Smooth muscle cell (in vitro differentiated cells): Measurements from ENCODE around the gene ADK. TPM values are rescaled to one million over a fixed set of nuclear protein-coding genes. Genes with fewer than 3 reads are reported as not detected.

Source experiments
- DNase-seq: peaks from one replicate; lab custom pipeline; 2025; ENCODE audit not compliant: unreplicated experiment; lab: John Stamatoyannopoulos, UW
- H2AFZ ChIP-seq: fragments of 200-600 bp; sonication (generic); 2 replicates; pipeline ENCODE4 v1.6.0; 2016; ENCODE audit warnings: antibody characterized with exemption, low read depth, mild to moderate bottlenecking
- H3F3A ChIP-seq: fragments of 200-600 bp; sonication (generic); 2 replicates; pipeline ENCODE4 v1.6.0; 2017; ENCODE audit warnings: antibody characterized with exemption, low read depth
- H3K27ac ChIP-seq: fragments of 200-600 bp; sonication (generic); 2 replicates; pipeline ENCODE4 v1.5.1; 2016; ENCODE audit warnings: low read depth, mild to moderate bottlenecking
- H3K27me3 ChIP-seq: fragments of 200-600 bp; sonication (generic); 2 replicates; pipeline ENCODE4 v1.6.1; 2016; ENCODE audit warnings: low read depth, mild to moderate bottlenecking
- H3K36me3 ChIP-seq: fragments of 200-600 bp; sonication (generic); 2 replicates; pipeline ENCODE4 v1.5.1; 2016; ENCODE audit warnings: low read depth
- H3K4me1 ChIP-seq: fragments of 200-600 bp; sonication (generic); 2 replicates; pipeline ENCODE4 v1.5.1; 2016; ENCODE audit warnings: low read depth
- H3K4me2 ChIP-seq: fragments of 200-600 bp; sonication (generic); 2 replicates; pipeline ENCODE4 v1.6.0; 2016; ENCODE audit warnings: mild to moderate bottlenecking
- H3K4me3 ChIP-seq: fragments of 200-600 bp; sonication (generic); 2 replicates; pipeline ENCODE4 v1.5.1; 2016; ENCODE audit warnings: mild to moderate bottlenecking
- H3K79me2 ChIP-seq: fragments of 200-600 bp; sonication (generic); 2 replicates; pipeline ENCODE4 v1.6.0; 2016; ENCODE audit warnings: low read depth, mild to moderate bottlenecking
- H3K9ac ChIP-seq: fragments of 200-600 bp; sonication (generic); 2 replicates; pipeline ENCODE4 v1.6.0; 2016; ENCODE audit warnings: low read depth
- H3K9me3 ChIP-seq: fragments of 200-600 bp; sonication (generic); replicated peaks from 2 replicates; pipeline ENCODE4 v1.5.1; 2016; ENCODE audit warnings: low read depth
- H4K20me1 ChIP-seq: fragments of 200-600 bp; sonication (generic); 2 replicates; pipeline ENCODE4 v1.6.0; 2016; ENCODE audit warnings: low read depth
- CTCF ChIP-seq: fragments of 200-600 bp; sonication (generic); IDR thresholded peaks from 2 replicates; pipeline ENCODE4 v1.5.1; 2017; ENCODE audit warnings: borderline replicate concordance, mild to moderate bottlenecking, antibody characterized with exemption; ENCODE audit not compliant: insufficient read depth, poor library complexity, severe bottlenecking
- WGBS: methylation state at CpG from one replicate; pipeline ENCODE4 v1.1.7; 2016; ENCODE audit warnings: low lambda C conversion rate; 5-methylcytosine and 5-hydroxymethylcytosine counted together
- polyA plus RNA-seq: library from polyadenylated mRNA; unstranded; fragments of >200 nt; fragmentation: Nextera tagmentation; extraction: Ambion mirVana; gene quantifications from 2 replicates; pipeline ENCODE4 v1.2.1, GENCODE V29; 2016
- total RNA-seq: library from RNA; depleted of rRNA; stranded (reverse); fragments of >200 nt; gene quantifications from 2 replicates; pipeline ENCODE4 v1.2.3, GENCODE V29; 2014

ADK gene
- total and polyA plus RNA-seq, 2 experiments from 2014 or later = 19.4 to 25.1 TPM

GRCh38 chr10:74662635-74663034 lies 511.6 kb downstream of the ADK start:
- Histone ChIP-seq H4K20me1 (no peaks in the 10 kb centered on the region), H3K27me3 (no peaks in the 10 kb centered on the region), H3K36me3 (no peaks in the 10 kb centered on the region), H3K27ac (no peak overlapping the region), H3K9me3 (no peaks in the 10 kb centered on the region), H2AFZ (no peak overlapping the region), H3K4me3 (no peak overlapping the region), H3K4me1 (no peaks in the 10 kb centered on the region), H3K79me2 (no peaks in the 10 kb centered on the region), H3F3A (no peaks in the 10 kb centered on the region), H3K9ac (no peak overlapping the region), H3K4me2 (no peak overlapping the region)
- DNase-seq = no peak
- TF ChIP-seq CTCF = no peak
- 97% methylated on average over 3 of the region's 3 CpGs for WGBS

- no peaks in the 10 kb centered on the region for H3K27me3 ChIP-seq
- H2AFZ ChIP-seq = no peak overlapping the region
- H3K4me2 ChIP-seq = no peak overlapping the region
- 83% methylated on average over 3 of the region's 3 CpGs for WGBS
- H3K79me2 ChIP-seq = no peaks in the 10 kb centered on the region
- no peak overlapping the region for H3K9ac ChIP-seq
- no peaks in the 10 kb centered on the region for H3K9me3 ChIP-seq
- H3K36me3 ChIP-seq = no peaks in the 10 kb centered on the region
- no peaks in the 10 kb centered on the region for H3K4me1 ChIP-seq
- H4K20me1 ChIP-seq = no peaks in the 10 kb centered on the region
- H3F3A ChIP-seq = no peaks in the 10 kb centered on the region
- H3K27ac ChIP-seq = no peak overlapping the region
- no peak overlapping the region for H3K4me3 ChIP-seq
- no peak for DNase-seq
- no peak for TF ChIP-seq CTCF
Observed at GRCh38 chr10:74669210-74669609, 518.2 kb downstream of the ADK start.

GRCh38 chr10:74671716-74672115 lies 520.7 kb downstream of the ADK start:
- no peaks in the 10 kb centered on the region for H3F3A ChIP-seq
- H3K4me3 ChIP-seq = no peak overlapping the region
- no peaks in the 10 kb centered on the region for H3K36me3 ChIP-seq
- H3K9me3 ChIP-seq = no peaks in the 10 kb centered on the region
- H3K27ac ChIP-seq = no peak overlapping the region
- DNase-seq = no peak
- no peaks in the 10 kb centered on the region for H3K4me1 ChIP-seq
- H3K27me3 ChIP-seq = no peaks in the 10 kb centered on the region
- no peak overlapping the region for H3K4me2 ChIP-seq
- no peaks in the 10 kb centered on the region for H4K20me1 ChIP-seq
- WGBS = 65% methylated on average over 3 of the region's 3 CpGs
- no peak for TF ChIP-seq CTCF
- no peak overlapping the region for H2AFZ ChIP-seq
- H3K9ac ChIP-seq = no peak overlapping the region
- H3K79me2 ChIP-seq = no peaks in the 10 kb centered on the region

GRCh38 chr10:74672430-74673165 lies 521.6 kb downstream of the ADK start:
- Histone ChIP-seq H4K20me1 (no peaks in the 10 kb centered on the region), H3K79me2 (no peaks in the 10 kb centered on the region), H3K4me1 (no peaks in the 10 kb centered on the region), H3K4me2 (no peak overlapping the region), H3F3A (no peaks in the 10 kb centered on the region), H3K27ac (no peak overlapping the region), H3K4me3 (no peak overlapping the region), H3K27me3 (no peaks in the 10 kb centered on the region), H3K9ac (no peak overlapping the region), H2AFZ (no peak overlapping the region), H3K9me3 (no peaks in the 10 kb centered on the region), H3K36me3 (no peaks in the 10 kb centered on the region)
- DNase-seq = no peak
- TF ChIP-seq CTCF = no peak
